ENCODE measurements around the gene IL24.

IL24 gene

DNA sequence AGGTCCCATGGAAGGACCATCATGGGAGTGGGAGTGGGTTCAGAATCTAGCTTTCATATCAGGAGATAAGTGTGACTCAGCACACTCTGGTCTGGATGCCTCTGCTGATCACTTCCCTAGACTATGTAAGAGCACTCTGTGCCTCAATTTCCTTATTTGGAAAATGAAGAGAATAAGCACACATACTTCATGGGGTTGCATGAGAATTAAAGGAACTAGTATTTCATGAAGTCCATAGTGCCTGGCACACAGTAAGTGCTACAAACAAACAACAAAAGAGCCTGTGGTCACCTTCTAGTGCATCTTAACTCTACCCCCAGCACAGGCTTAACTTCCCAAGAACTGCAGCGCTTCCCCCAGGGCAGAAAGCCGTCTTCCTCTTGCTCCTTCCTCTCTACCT lies 41.4 kb upstream of the IL24 start:
- no peak overlapping the region for H3K27ac Mint-ChIP-seq
- no peaks in the 10 kb centered on the region for H3K36me3 Mint-ChIP-seq (ENCODE audit: low read depth)
- DNase-seq: no peak
- no peak overlapping the region for H3K4me3 Mint-ChIP-seq
- no peaks in the 10 kb centered on the region for H3K4me1 Mint-ChIP-seq
- peaks cover 30% of the 10 kb centered on the region for H3K9me3 Mint-ChIP-seq
- TF ChIP-seq CTCF (IDR thresholded peaks at IDR 0.05): no peak
- peaks cover 24% of the 10 kb centered on the region for H3K27me3 Mint-ChIP-seq (ENCODE audit: low read depth, poor library complexity)

- Mint-ChIP-seq H3K9me3 (peaks cover 20% of the 10 kb centered on the region), H3K27ac (no peak overlapping the region), H3K4me1 (no peaks in the 10 kb centered on the region), H3K4me3 (no peak overlapping the region), H3K27me3 (ENCODE audit: low read depth, poor library complexity) (peaks cover 34% of the 10 kb centered on the region), H3K36me3 (ENCODE audit: low read depth) (no peaks in the 10 kb centered on the region)
- DNase-seq: no peak
- TF ChIP-seq CTCF (IDR thresholded peaks at IDR 0.05): no peak
Observed at GRCh38 chr1:206856674-206857464, 40.4 kb upstream of the IL24 start.

GRCh38 chr1:206859082-206859521 lies 38.1 kb upstream of the IL24 start:
- Mint-ChIP-seq H3K27ac (no peak overlapping the region), H3K4me3 (no peak overlapping the region)

DNA sequence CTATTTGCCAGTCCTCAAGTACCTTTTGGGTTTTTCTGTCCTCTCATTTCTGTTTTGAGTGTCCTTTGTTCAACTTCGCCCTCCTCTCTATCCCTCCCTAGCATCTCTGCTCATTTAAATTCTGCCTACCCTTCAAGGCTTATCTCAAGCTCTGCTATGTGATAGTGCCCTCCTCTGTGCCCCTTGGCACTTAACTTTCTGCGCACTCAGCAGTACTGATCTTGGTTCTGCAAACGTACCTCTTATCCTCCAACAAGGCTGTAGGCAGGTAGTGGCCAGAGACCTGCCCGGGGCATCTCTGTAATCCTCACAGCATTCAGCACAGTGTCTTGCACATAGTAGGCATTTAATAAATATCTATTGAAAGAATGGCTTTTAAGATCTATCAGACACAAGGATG lies 37.1 kb upstream of the IL24 start:
- no peak overlapping the region for H3K27ac Mint-ChIP-seq
- DNase-seq: no peak
- no peaks in the 10 kb centered on the region for H3K36me3 Mint-ChIP-seq (ENCODE audit: low read depth)
- H3K4me3 Mint-ChIP-seq: no peak overlapping the region
- H3K27me3 Mint-ChIP-seq (ENCODE audit: low read depth, poor library complexity): peaks cover 47% of the 10 kb centered on the region
- peaks cover 7% of the 10 kb centered on the region for H3K4me1 Mint-ChIP-seq
- no peaks in the 10 kb centered on the region for H3K9me3 Mint-ChIP-seq
- no peak for TF ChIP-seq CTCF (IDR thresholded peaks at IDR 0.05)

More at GRCh38 chr1:206859082-206859521, 38.1 kb upstream of the IL24 start:
- Mint-ChIP-seq H3K36me3 (ENCODE audit: low read depth) (no peaks in the 10 kb centered on the region), H3K9me3 (peaks cover 3% of the 10 kb centered on the region), H3K27me3 (ENCODE audit: low read depth, poor library complexity) (peaks cover 47% of the 10 kb centered on the region), H3K4me1 (peaks cover 7% of the 10 kb centered on the region)
- no peak for TF ChIP-seq CTCF (IDR thresholded peaks at IDR 0.05)
- DNase-seq: no peak

DNA sequence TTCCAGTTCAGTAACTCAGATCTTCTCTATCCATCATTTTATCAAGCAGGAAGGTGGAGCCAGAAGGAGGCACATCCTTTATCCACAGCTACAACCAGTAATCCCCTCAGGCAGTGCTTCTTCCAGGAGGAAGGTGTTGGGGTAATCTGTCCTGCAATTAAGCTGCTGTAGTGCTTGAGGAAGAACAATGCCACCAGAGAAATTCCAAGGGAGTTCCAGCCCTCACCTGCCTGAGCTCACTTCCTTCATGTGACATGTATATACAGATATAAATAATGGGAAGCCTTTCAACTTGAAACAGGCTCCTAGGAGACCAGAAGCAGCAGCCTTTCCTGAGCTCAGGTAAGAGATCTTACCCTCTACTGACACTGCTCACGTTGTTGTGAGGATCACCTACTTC lies 34.0 kb upstream of the IL24 start:
- DNase-seq: no peak
- no peak for TF ChIP-seq CTCF (IDR thresholded peaks at IDR 0.05)
- H3K4me1 Mint-ChIP-seq: peaks cover 7% of the 10 kb centered on the region
- H3K4me3 Mint-ChIP-seq: no peak overlapping the region
- H3K27me3 Mint-ChIP-seq (ENCODE audit: low read depth, poor library complexity): peaks cover 64% of the 10 kb centered on the region
- H3K27ac Mint-ChIP-seq: no peak overlapping the region
- no peaks in the 10 kb centered on the region for H3K36me3 Mint-ChIP-seq (ENCODE audit: low read depth)
- no peaks in the 10 kb centered on the region for H3K9me3 Mint-ChIP-seq
